ENCODE measurements around the gene CDT1. TPM values are rescaled to one million over a fixed set of nuclear protein-coding genes. Genes with fewer than 3 reads are reported as not detected.
"Not testable (repeated sequence)": the region's sequence is repeated elsewhere in the genome, so short reads cannot be mapped to it uniquely, and the experiment has no call there.

CDT1 gene
- total RNA-seq, 4 donors from 2014 or later = 7.9 to 28.1 (median 10.1) TPM

- Histone ChIP-seq H3K4me1 (peaks cover 0 to 51% (median 32%) of the 10 kb centered on the region in 4 donors), H3K4me3 (peak within 1 kb of the TSS; percentile 68 to 92 (median 80)), H3K27me3 (no peaks in the 10 kb centered on the region), H3K36me3 (no peaks in the 10 kb centered on the region), H3K9me3 (no peaks in the 10 kb centered on the region), H3K27ac (peak within 1 kb of the TSS; percentile 87 to 96 (median 92))
- TF ChIP-seq CTCF (IDR thresholded peaks at IDR 0.05) (peak; percentile 91 to 98 (median 96)), POLR2A (IDR thresholded peaks at IDR 0.05) (peak in 1 of 2 donors; percentile 80)
- peak; percentile 79 to 91 (median 87) for DNase-seq
These were observed 18.3 kb upstream of the CDT1 start, which contains the start of gene PIEZO1 for GRCh38 chr16:88785106-88785924. TSS of gene PIEZO1 (minus strand) at chr16:88785220. CDS start at chr16:88784964, 256 bp downstream.

GRCh38 chr16:88787579-88788314 is 15.8 kb upstream of the CDT1 start:
- Histone ChIP-seq H3K4me3 (no peak overlapping the region), H3K27me3 (no peaks in the 10 kb centered on the region), H3K9me3 (no peaks in the 10 kb centered on the region), H3K27ac (no peak overlapping the region), H3K4me1 (peaks cover 0 to 39% (median 14%) of the 10 kb centered on the region in 4 donors), H3K36me3 (no peaks in the 10 kb centered on the region)
- no peak for TF ChIP-seq POLR2A (IDR thresholded peaks at IDR 0.05)
- no peak for TF ChIP-seq CTCF (IDR thresholded peaks at IDR 0.05)
- no peak for DNase-seq

GRCh38 chr16:88788749-88789148 is 14.8 kb upstream of the CDT1 start:
- H3K27me3 ChIP-seq, H3K9me3 ChIP-seq, H3K36me3 ChIP-seq, DNase-seq, H3K4me3 ChIP-seq, H3K27ac ChIP-seq: not testable (repeated sequence)
- peaks cover 0 to 30% (median 8%) of the 10 kb centered on the region in 4 donors for H3K4me1 ChIP-seq

GRCh38 chr16:88789594-88789993 is 14.0 kb upstream of the CDT1 start:
- Histone ChIP-seq H3K27me3 (no peaks in the 10 kb centered on the region), H3K4me3 (no peak overlapping the region), H3K4me1 (peaks cover 0 to 24% (median 9%) of the 10 kb centered on the region in 4 donors), H3K9me3 (no peaks in the 10 kb centered on the region), H3K36me3 (no peaks in the 10 kb centered on the region), H3K27ac (peak overlapping the region in 2 of 4 donors; percentile 12 to 78)
- no peak for TF ChIP-seq POLR2A (IDR thresholded peaks at IDR 0.05)
- TF ChIP-seq CTCF (IDR thresholded peaks at IDR 0.05) = no peak
- DNase-seq = peak in 1 of 3 donors; percentile 44

GRCh38 chr16:88790312-88791211 is 13.0 kb upstream of the CDT1 start:
- Histone ChIP-seq H3K4me3 (peak overlapping the region in 1 of 4 donors; percentile 9), H3K27ac (peak overlapping the region; percentile 37 to 78 (median 65)), H3K36me3 (no peaks in the 10 kb centered on the region), H3K4me1 (peaks cover 0 to 29% (median 9%) of the 10 kb centered on the region in 4 donors), H3K9me3 (no peaks in the 10 kb centered on the region), H3K27me3 (no peaks in the 10 kb centered on the region)
- TF ChIP-seq CTCF (IDR thresholded peaks at IDR 0.05) = no peak
- no peak for TF ChIP-seq POLR2A (IDR thresholded peaks at IDR 0.05)
- DNase-seq = peak in 2 of 3 donors; percentile 83 to 86

All from Peyer's patch (tissue), 4 donors.